HCT116 (cell line): ENCODE measurements around the gene WSB1. TPM values are rescaled to one million over a fixed set of nuclear protein-coding genes. Genes with fewer than 3 reads are reported as not detected.

Experiments
- ATAC-seq: fragments of 200-7000 bp; cut with Tn5 transposase; 2 replicates; pipeline ENCODE4 v1.9.1; 2020; ENCODE audit warnings: mild to moderate bottlenecking, moderate library complexity
- BruUV-seq: library from RNA; stranded (reverse); fragments of 400-500 nt; replicated peaks from 2 replicates; lab custom pipeline; 2021; lab: Mats Ljungman, UMichigan
- CTCF ChIA-PET: fragments of 300-600 bp; sonication (Branson Sonifier 250); formaldehyde crosslinking; loops from one replicate; lab custom pipeline; 2021; ENCODE audit warnings: antibody characterized with exemption; lab: Charles Lee
- POLR2A ChIA-PET: fragments of 300-600, 350-600 bp; sonication (Branson Sonifier 250); formaldehyde crosslinking; loops from one replicate; lab custom pipeline; 2021; ENCODE audit warnings: antibody characterized with exemption; lab: Charles Lee
- RAD21 ChIA-PET, 2 experiments: fragments of 300-600 bp; sonication (Branson Sonifier 250); formaldehyde crosslinking; loops; one replicate each; lab custom pipeline; 2023; ENCODE audit warnings: low total read pairs in 2 of 2; ENCODE audit not compliant: uncharacterized antibody in 2 of 2, unreplicated experiment in 2 of 2, low non-redundant PET in 1 of 2; lab: Charles Lee
- DNase-seq: peaks from one replicate; pipeline ENCODE4 v3.0.0-alpha.2; 2010; ENCODE audit warnings: low read depth, low spot score
- H2AFZ ChIP-seq: fragments of 200-600 bp; shearing (Covaris generic), sonication (generic); 2 replicates; pipeline ENCODE4 v1.6.1; 2017; ENCODE audit warnings: low read depth, mixed run types, mixed read lengths, antibody characterized with exemption, low read length; ENCODE audit not compliant: poor library complexity, severe bottlenecking
- H3K27ac ChIP-seq: 2 replicates; pipeline ENCODE4 v1.5.1; 2012; ENCODE audit warnings: low read depth, low read length
- H3K27me3 ChIP-seq: fragments of 200-600 bp; sonication (generic); 2 replicates; pipeline ENCODE4 v1.6.1; 2016; ENCODE audit warnings: mixed run types, low read length, mixed read lengths; ENCODE audit not compliant: insufficient read depth
- H3K36me3 ChIP-seq, 2 experiments: fragments of 200-500 bp in 1 of 2; fragments of 200-600 bp in 1 of 2; sonication (Bioruptor generic) in 1 of 2; sonication (generic) in 1 of 2; 2 replicates each; pipeline versions ENCODE4 v1.5.1 to v1.6.1; 2014 to 2016; ENCODE audit warnings: low read length in 2 of 2, inconsistent platforms in 1 of 2, mixed read lengths in 1 of 2, mixed run types in 1 of 2; ENCODE audit not compliant: insufficient read depth in 2 of 2, control insufficient read depth in 1 of 2
- H3K4me1 ChIP-seq, 2 experiments: fragments of 200-600 bp in 1 of 2; sonication (generic) in 1 of 2; 2 replicates each; pipeline versions ENCODE4 v1.5.1 to v1.6.1; 2012 to 2017; ENCODE audit warnings: low read length in 2 of 2, inconsistent platforms in 1 of 2, mild to moderate bottlenecking in 1 of 2, mixed read lengths in 1 of 2, mixed run types in 1 of 2, moderate library complexity in 1 of 2; ENCODE audit not compliant: insufficient read depth in 2 of 2, control insufficient read depth in 1 of 2
- H3K4me2 ChIP-seq: fragments of 200-600 bp; sonication (generic); 2 replicates; pipeline ENCODE4 v1.6.1; 2017; ENCODE audit warnings: mixed run types, low read length, mixed read lengths
- H3K4me3 ChIP-seq, 2 experiments: fragments of 200-600 bp in 1 of 2; sonication (generic) in 1 of 2; replicated peaks in 1 of 2; 2 replicates each; pipeline ENCODE4 v1.5.1; 2011 to 2016; ENCODE audit warnings: low read length in 2 of 2, control low read depth in 1 of 2, low read depth in 1 of 2, mild to moderate bottlenecking in 1 of 2, mixed read lengths in 1 of 2, mixed run types in 1 of 2
- H3K79me2 ChIP-seq: fragments of 200-600 bp; sonication (generic); 2 replicates; pipeline ENCODE4 v1.6.1; 2017; ENCODE audit warnings: mild to moderate bottlenecking, mixed run types, low read length, moderate library complexity, mixed read lengths; ENCODE audit not compliant: insufficient read depth
- H3K9ac ChIP-seq: fragments of 200-600 bp; sonication (generic); 2 replicates; pipeline ENCODE4 v1.6.1; 2016; ENCODE audit warnings: low read length, mixed read lengths
- H3K9me2 ChIP-seq: fragments of 200-600 bp; sonication (generic), shearing (Covaris generic); 2 replicates; pipeline ENCODE4 v1.6.1; 2017; ENCODE audit warnings: mixed run types, mild to moderate bottlenecking, moderate library complexity; ENCODE audit not compliant: insufficient read depth
- H3K9me3 ChIP-seq, 2 experiments: fragments of 200-500 bp in 1 of 2; fragments of 200-600 bp in 1 of 2; sonication (Bioruptor generic) in 1 of 2; sonication (generic) in 1 of 2; 2 replicates each; pipeline ENCODE4 v1.6.1; 2014 to 2017; ENCODE audit warnings: low read length in 2 of 2, mixed read lengths in 2 of 2, inconsistent platforms in 1 of 2, low read depth in 1 of 2, mild to moderate bottlenecking in 1 of 2, mixed run types in 1 of 2, moderate library complexity in 1 of 2; ENCODE audit not compliant: control insufficient read depth in 1 of 2, insufficient read depth in 1 of 2
- H4K20me1 ChIP-seq: fragments of 200-600 bp; sonication (generic), shearing (Covaris generic); 2 replicates; pipeline ENCODE4 v1.6.1; 2017; ENCODE audit warnings: mixed run types, mild to moderate bottlenecking, moderate library complexity; ENCODE audit not compliant: insufficient read depth
- CBX3 ChIP-seq: IDR thresholded peaks from 2 replicates; pipeline ENCODE4 v1.6.1; 2012; ENCODE audit warnings: low read depth
- CEBPB ChIP-seq: IDR thresholded peaks from 2 replicates; pipeline ENCODE4 v1.6.1; 2012; ENCODE audit warnings: low read depth
- POLR2A ChIP-seq: IDR thresholded peaks from 2 replicates; pipeline ENCODE4 v1.7.0; 2011; ENCODE audit warnings: borderline replicate concordance; ENCODE audit not compliant: insufficient read depth, insufficient read length; ENCODE audit errors: extremely low read depth
- POLR2AphosphoS5 ChIP-seq: IDR thresholded peaks from 2 replicates; pipeline ENCODE4 v1.6.1; 2011; ENCODE audit warnings: mild to moderate bottlenecking, low read depth, low read length, moderate library complexity
- RAD21 ChIP-seq: IDR thresholded peaks from 2 replicates; pipeline ENCODE4 v1.6.1; 2012; ENCODE audit warnings: low read depth, mild to moderate bottlenecking
- REST ChIP-seq: IDR thresholded peaks from 2 replicates; pipeline ENCODE4 v1.6.1; 2012; ENCODE audit warnings: low read depth
- SP1 ChIP-seq: IDR thresholded peaks from 2 replicates; pipeline ENCODE4 v1.6.1; 2012; ENCODE audit warnings: low read depth
- TCF7L2 ChIP-seq: IDR thresholded peaks from 2 replicates; pipeline ENCODE4 v1.7.0; 2011; ENCODE audit warnings: borderline replicate concordance, inconsistent platforms; ENCODE audit not compliant: insufficient read depth, insufficient read length; ENCODE audit errors: extremely low read depth
- ZBTB33 ChIP-seq: IDR thresholded peaks from 2 replicates; pipeline ENCODE4 v1.6.1; 2011; ENCODE audit warnings: mild to moderate bottlenecking, low read length, moderate library complexity; ENCODE audit not compliant: insufficient replicate concordance; ENCODE audit errors: extremely low read depth
- ZNF274 ChIP-seq: fragments of 200-500 bp; sonication (Bioruptor generic); IDR thresholded peaks from 2 replicates; pipeline ENCODE4 v1.6.1; 2014; ENCODE audit warnings: mild to moderate bottlenecking, low read depth, low read length, inconsistent platforms
- intact Hi-C: fragments of 100-400 bp; cut with micrococcal nuclease; formaldehyde crosslinking; loops from 2 replicates; pipeline ENCODE4 v1.10.0; 2022
- total RNA-seq: library from RNA; stranded (reverse); gene quantifications from one replicate; pipeline ENCODE4 v1.2.1, GENCODE V29; 2021; ENCODE audit not compliant: unreplicated experiment

Gene WSB1
- total RNA-seq, 1 experiment from 2014 or later = 88.0 TPM

GRCh38 chr17:27299384-27300049, 5.6 kb downstream of the WSB1 start:
- ChIA-PET RAD21 (no interaction called here), CTCF (no interaction called here), POLR2A (no interaction called here)
- H3K27me3 ChIP-seq = no peaks in the 10 kb centered on the region
- H3K4me1 ChIP-seq = peaks cover 13 to 14% of the 10 kb centered on the region in 2 experiments
- H3K9ac ChIP-seq = no peak overlapping the region
- no peak overlapping the region for H3K27ac ChIP-seq
- H3K9me2 ChIP-seq = no peaks in the 10 kb centered on the region
- H3K79me2 ChIP-seq = peaks cover 100% of the 10 kb centered on the region
- no TSS peak for BruUV-seq
- H3K4me3 ChIP-seq = no peak overlapping the region
- ATAC-seq = no peak
- no peaks in the 10 kb centered on the region; the same call in 1 of the 2 replicates for H4K20me1 ChIP-seq
- intact Hi-C loops = no loop called here
- H3K36me3 ChIP-seq = peaks cover 0 to 8% of the 10 kb centered on the region in 2 experiments; a peak in 3 of 4 replicates
- no peaks in the 10 kb centered on the region for H3K9me3 ChIP-seq
- no peak for DNase-seq
- TF ChIP-seq CEBPB (no peak), POLR2AphosphoS5 (no peak)
- no peak overlapping the region for H3K4me2 ChIP-seq
- no peak overlapping the region for H2AFZ ChIP-seq

- DNase-seq (no peak), ATAC-seq (no peak)
- no peak overlapping the region for H3K4me2 ChIP-seq
- H3K9ac ChIP-seq = no peak overlapping the region
- intact Hi-C loops = no loop called here
- peaks cover 9 to 38% of the 10 kb centered on the region in 2 experiments for H3K36me3 ChIP-seq
- no peak overlapping the region for H3K4me3 ChIP-seq
- H3K9me3 ChIP-seq = no peaks in the 10 kb centered on the region
- H3K9me2 ChIP-seq = no peaks in the 10 kb centered on the region
- TF ChIP-seq TCF7L2 = no peak
- no peak for TF ChIP-seq ZBTB33
- no peak for TF ChIP-seq RAD21
- no peak for TF ChIP-seq CBX3
- TF ChIP-seq ZNF274 = no peak
- TF ChIP-seq POLR2A = no peak
- no peak for TF ChIP-seq REST
- no peak for TF ChIP-seq SP1
- no TSS peak for BruUV-seq
- ChIA-PET POLR2A (interaction anchor here (2.9 kb wide), 1 partner anchor 9 kb away, joined by 12 read pairs; the partner anchor contains the start of gene WSB1), CTCF (no interaction called here), RAD21 (no interaction called here)
- H3K79me2 ChIP-seq = peaks cover 75% of the 10 kb centered on the region
- H4K20me1 ChIP-seq = no peaks in the 10 kb centered on the region; the same call in 1 of the 2 replicates
- H3K4me1 ChIP-seq = no peaks in the 10 kb centered on the region
- no peak overlapping the region for H3K27ac ChIP-seq
- H2AFZ ChIP-seq = no peak overlapping the region
- no peaks in the 10 kb centered on the region for H3K27me3 ChIP-seq
These were observed 9.8 kb downstream of the WSB1 start for GRCh38 chr17:27303734-27304133.
